NCI-H446 treated with DMSO at 0.1 percent for 48 hours (cell line): ENCODE results near the gene DUS2.

Experiments used
- DNase-seq: peaks from one replicate; lab custom pipeline; 2025; lab: John Stamatoyannopoulos, UW

DUS2 gene

GRCh38 chr16:68126395-68126794 lies 103.3 kb downstream of the DUS2 start:
- DNase-seq: no peak

- no peak for DNase-seq
Observed at GRCh38 chr16:68128577-68129305, 105.7 kb downstream of the DUS2 start.
